GM12878 (cell line): ENCODE data around the gene OR2H2. TPM values are rescaled to one million over a fixed set of nuclear protein-coding genes. Genes with fewer than 3 reads are reported as not detected.
A peak's percentile ranks its signal among the peaks of the same experiment; 100 is the strongest.

Experiments used
- ATAC-seq: fragments of 200-7000 bp; cut with Tn5 transposase; 3 replicates; pipeline ENCODE4 v1.9.1; 2020; ENCODE audit warnings: mild to moderate bottlenecking, moderate library complexity
- BruUV-seq: library from RNA; stranded (reverse); fragments of 400-500 nt; replicated peaks from 2 replicates; lab custom pipeline; 2021; lab: Mats Ljungman, UMichigan
- CTCF ChIA-PET: fragments of 300-600 bp; sonication (Branson Sonifier 250); formaldehyde crosslinking; extraction: SDS; loops from one replicate; lab custom pipeline; 2021; ENCODE audit warnings: inconsistent platforms; lab: Yijun Ruan, JAX
- POLR2A ChIA-PET: fragments of 350-600 bp; formaldehyde crosslinking; extraction: SDS; loops from one replicate; lab custom pipeline; 2021; ENCODE audit warnings: inconsistent platforms; lab: Charles Lee
- RAD21 ChIA-PET: fragments of 300-600 bp; sonication (Branson Sonifier 250); formaldehyde crosslinking; loops from one replicate; lab custom pipeline; 2023; ENCODE audit warnings: antibody characterized with exemption; ENCODE audit not compliant: unreplicated experiment; lab: Charles Lee
- SMC1A ChIA-PET: fragments of 300-600 bp; sonication (Branson Sonifier 250); formaldehyde crosslinking; loops from one replicate; lab custom pipeline; 2023; ENCODE audit not compliant: unreplicated experiment, uncharacterized antibody; lab: Charles Lee
- DNase-seq: peaks from one replicate; pipeline ENCODE4 v3.0.0-alpha.2; 2011; ENCODE audit warnings: low read depth, low spot score
- FAIRE-seq: peaks from 3 replicates; lab custom pipeline; 2011; peaks lifted over from hg19 to GRCh38; lab: Jason Lieb, UNC
- H2AFZ ChIP-seq: 2 replicates; pipeline ENCODE4 v1.6.0; 2011; ENCODE audit warnings: low read depth, low read length, control low read depth; ENCODE audit not compliant: control insufficient read depth
- H3K27ac ChIP-seq: 2 replicates; pipeline ENCODE4 v1.5.1; 2011; ENCODE audit warnings: control low read depth; ENCODE audit not compliant: control insufficient read depth, insufficient read depth
- H3K27me3 ChIP-seq, 2 experiments: replicated peaks in 1 of 2; 2 replicates each; pipeline versions ENCODE4 v1.6.0 to v1.6.1; 2011; ENCODE audit warnings: low read length in 1 of 2; ENCODE audit not compliant: control insufficient read depth in 2 of 2, insufficient read depth in 2 of 2
- H3K36me3 ChIP-seq, 2 experiments: 2 replicates each; pipeline ENCODE4 v1.5.1; 2011; ENCODE audit warnings: low read length in 1 of 2; ENCODE audit not compliant: control insufficient read depth in 2 of 2, insufficient read depth in 2 of 2
- H3K4me1 ChIP-seq: 2 replicates; pipeline ENCODE4 v1.6.1; 2011; ENCODE audit warnings: mild to moderate bottlenecking, low read length, moderate library complexity, mixed read lengths; ENCODE audit not compliant: control insufficient read depth, insufficient read depth
- H3K4me2 ChIP-seq: 2 replicates; pipeline ENCODE4 v1.6.0; 2011; ENCODE audit warnings: control low read depth; ENCODE audit not compliant: control insufficient read depth, insufficient read depth
- H3K4me3 ChIP-seq: fragments of 200-600 bp; sonication (generic); 2 replicates; pipeline ENCODE4 v1.5.1; 2016
- H3K79me2 ChIP-seq: 2 replicates; pipeline ENCODE4 v1.6.0; 2011; ENCODE audit warnings: low read length; ENCODE audit not compliant: control insufficient read depth, insufficient read depth
- H3K9ac ChIP-seq: 2 replicates; pipeline ENCODE4 v1.8.0; 2011; ENCODE audit warnings: low read length, control low read depth, mixed read lengths; ENCODE audit not compliant: control insufficient read depth, insufficient read depth
- H3K9me3 ChIP-seq: replicated peaks from 3 replicates; pipeline ENCODE4 v1.5.1; 2011; ENCODE audit warnings: mild to moderate bottlenecking, low read length; ENCODE audit not compliant: control insufficient read depth, insufficient read depth
- H4K20me1 ChIP-seq: 2 replicates; pipeline ENCODE4 v1.6.0; 2011; ENCODE audit not compliant: control insufficient read depth, insufficient read depth
- CBX5 ChIP-seq: sonication (generic); IDR thresholded peaks from 2 replicates; pipeline ENCODE4 v1.6.1; 2016; ENCODE audit warnings: low read depth, moderate library complexity, mild to moderate bottlenecking, inconsistent platforms
- CTCF ChIP-seq, 3 experiments: IDR thresholded peaks in 2 of 3; conservative IDR thresholded peaks in 1 of 3; 2 replicates each; pipeline ENCODE4 v1.5.1; 2011; ENCODE audit warnings: low read depth in 3 of 3, low read length in 3 of 3, mild to moderate bottlenecking in 3 of 3, control low read depth in 2 of 3, moderate library complexity in 2 of 3, inconsistent platforms in 1 of 3, mixed read lengths in 1 of 3; ENCODE audit not compliant: control insufficient read depth in 2 of 3, insufficient read depth in 1 of 3; ENCODE audit errors: extremely low read depth in 1 of 3
- LARP7 ChIP-seq: fragments of 450-650 bp; IDR thresholded peaks from 2 replicates; pipeline ENCODE4 v1.6.1; 2017; ENCODE audit warnings: mild to moderate bottlenecking
- MEF2B ChIP-seq: fragments of 450-650 bp; IDR thresholded peaks from 2 replicates; pipeline ENCODE4 v1.6.1; 2018; ENCODE audit warnings: mild to moderate bottlenecking, moderate library complexity; ENCODE audit not compliant: partially characterized antibody, poor library complexity, severe bottlenecking
- NFIC ChIP-seq: IDR thresholded peaks from 2 replicates; pipeline ENCODE4 v1.6.1; 2012; ENCODE audit warnings: low read depth, mild to moderate bottlenecking, inconsistent platforms, low read length, moderate library complexity
- NR2C1 ChIP-seq: fragments of 450-650 bp; IDR thresholded peaks from 2 replicates; pipeline ENCODE4 v1.6.1; 2017; ENCODE audit warnings: antibody characterized with exemption, mild to moderate bottlenecking, moderate library complexity
- NR2F1 ChIP-seq: fragments of 450-650 bp; conservative IDR thresholded peaks from 2 replicates; pipeline ENCODE4 v1.6.1; 2017; ENCODE audit warnings: mild to moderate bottlenecking
- SKIL ChIP-seq: fragments of 450-650 bp; IDR thresholded peaks from 2 replicates; pipeline ENCODE4 v1.6.1; 2017; ENCODE audit warnings: mild to moderate bottlenecking, low read depth, inconsistent platforms; ENCODE audit not compliant: poor library complexity, severe bottlenecking
- YY1 ChIP-seq: IDR thresholded peaks from 2 replicates; pipeline ENCODE4 v1.6.1; 2011; ENCODE audit warnings: low read depth, mild to moderate bottlenecking, low read length
- ZNF24 ChIP-seq: fragments of 450-650 bp; IDR thresholded peaks from 2 replicates; pipeline ENCODE4 v1.6.1; 2017; ENCODE audit warnings: antibody characterized with exemption, mild to moderate bottlenecking
- WGBS: methylation state at CpG from one replicate; pipeline ENCODE4 v1.1.6; 2016; ENCODE audit warnings: low lambda C conversion rate; ENCODE audit not compliant: insufficient replicate concordance, insufficient coverage; ENCODE audit errors: missing lambda C conversion rate; 5-methylcytosine and 5-hydroxymethylcytosine counted together
- in situ Hi-C: fragments of 300-500 bp; cut with MboI; formaldehyde crosslinking; loops from 9 replicates; pipeline ENCODE4 v1.14.3; 2018; ENCODE audit warnings: mixed read lengths
- intact Hi-C: fragments of 100-400 bp; cut with micrococcal nuclease; formaldehyde crosslinking; loops from one replicate; pipeline ENCODE4 v1.14.2; 2022; ENCODE audit not compliant: unreplicated experiment
- polyA plus RNA-seq, 11 experiments: library from polyadenylated mRNA; depleted of rRNA in 4 of 11; unstranded in 6 of 11; stranded (reverse) in 5 of 11; fragments of >200 nt; fragmentation: Nextera tagmentation in 4 of 11; fragmentation: Illumina TruSeq in 1 of 11; extraction: Ambion mirVana in 4 of 11; extraction: Trizol in 1 of 11; gene quantifications; 1 replicate in 1 of 11; 2 replicates in 10 of 11; pipeline versions ENCODE4 v1.2.1 to v1.2.3, GENCODE V29; 2011 to 2016; ENCODE audit warnings: inconsistent platforms in 2 of 11, missing spikeins in 2 of 11, low read depth in 1 of 11
- total RNA-seq, 4 experiments: library from RNA; depleted of rRNA in 3 of 4; stranded (reverse); fragments of >200 nt in 3 of 4; fragmentation: Illumina TruSeq in 1 of 4; extraction: Trizol in 1 of 4; gene quantifications; 2 replicates each; pipeline versions ENCODE4 v1.2.1 to v1.2.3, GENCODE V29; 2013 to 2021
- TF ChIP-seq, protein P1 (sequence below): fragments of 450-650 bp; IDR thresholded peaks from 2 replicates; pipeline ENCODE4 v1.6.1; 2014; ENCODE audit warnings: mild to moderate bottlenecking

Gene OR2H2
- total and polyA plus RNA-seq, 10 of the 15 experiments (the other 5 are each of a cell fraction or from before 2014, with no cell fraction given): not detected

GRCh38 chr6:29617782-29618554 is 33.0 kb downstream of the OR2H2 start:
- in situ Hi-C loops (no loop called here), intact Hi-C loops (no loop called here)
- DNase-seq: no peak
- no peak overlapping the region for H3K4me2 ChIP-seq
- no peak overlapping the region for H3K4me3 ChIP-seq
- 70% methylated on average over 8 of the region's 8 CpGs for WGBS
- H2AFZ ChIP-seq: no peak overlapping the region
- H3K9ac ChIP-seq: no peak overlapping the region
- H3K36me3 ChIP-seq: no peaks in the 10 kb centered on the region; a peak in 1 of 4 replicates
- RAD21 ChIA-PET: no interaction called here
- POLR2A ChIA-PET: no interaction called here
- BruUV-seq: no TSS peak
- SMC1A ChIA-PET: no interaction called here
- H3K9me3 ChIP-seq: no peaks in the 10 kb centered on the region
- no peaks in the 10 kb centered on the region for H3K79me2 ChIP-seq
- H3K27ac ChIP-seq: no peak overlapping the region
- H3K27me3 ChIP-seq: no peaks in the 10 kb centered on the region
- peak; percentile 75 for ATAC-seq
- CTCF ChIA-PET: interaction anchor here (0.9 to 1.0 kb wide), 3 partner anchors 22 to 35 kb away, joined by 3 to 4 read pairs (median 3); no protein-coding TSS in a partner anchor
- no peak for TF ChIP-seq NFIC
- peak; percentile 26 to 43 (median 41); a peak in 3 of 6 replicates for TF ChIP-seq CTCF (IDR thresholded peaks at IDR 0.05 in 2 of 3, conservative IDR thresholded peaks at IDR 0.05 in 1 of 3; ENCODE audit: control insufficient read depth in 2 of 3, extremely low read depth in 1 of 3, insufficient read depth in 1 of 3, low read depth in 3 of 3, low read length in 3 of 3)
- FAIRE-seq: no peak
- H4K20me1 ChIP-seq: no peaks in the 10 kb centered on the region
- H3K4me1 ChIP-seq: no peaks in the 10 kb centered on the region

DNA sequence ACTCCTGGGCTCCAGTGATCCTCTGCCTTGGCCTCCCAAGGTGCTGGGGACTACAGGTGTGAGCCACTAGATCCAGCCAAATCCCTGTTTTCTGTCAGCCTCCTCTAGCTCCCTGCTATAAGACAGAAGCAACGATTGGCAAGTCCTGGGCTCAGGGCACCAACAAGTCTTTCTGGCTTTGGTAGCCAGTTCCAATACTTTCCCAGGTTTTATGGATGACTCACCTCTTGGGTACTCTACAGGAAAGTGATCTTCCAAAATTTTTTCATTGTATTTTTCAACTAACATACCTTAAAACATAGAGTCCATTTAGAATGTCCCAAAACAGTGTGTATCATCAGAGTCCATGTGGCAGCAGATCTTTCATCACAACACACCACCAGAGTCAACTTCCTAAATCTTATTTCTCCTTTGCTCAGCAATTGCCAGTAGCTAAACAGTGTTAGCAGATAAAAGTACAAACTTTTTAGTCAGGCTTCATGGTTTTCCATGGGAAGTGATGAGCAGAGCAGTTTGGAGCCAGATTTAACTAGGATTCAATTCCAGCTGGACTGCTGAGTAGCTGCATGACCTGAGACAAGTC is 34.7 kb downstream of the OR2H2 start:
- H3K4me3 ChIP-seq: no peak overlapping the region
- H4K20me1 ChIP-seq: no peaks in the 10 kb centered on the region
- in situ Hi-C loops: no loop called here
- ChIA-PET POLR2A (no interaction called here), CTCF (no interaction called here), SMC1A (no interaction called here), RAD21 (no interaction called here)
- no peaks in the 10 kb centered on the region for H3K79me2 ChIP-seq
- no peaks in the 10 kb centered on the region for H3K9me3 ChIP-seq
- DNase-seq (no peak), FAIRE-seq (no peak), ATAC-seq (no peak)
- no peaks in the 10 kb centered on the region for H3K4me1 ChIP-seq
- intact Hi-C loops: no loop called here
- no peak overlapping the region for H3K27ac ChIP-seq
- H3K27me3 ChIP-seq: no peaks in the 10 kb centered on the region
- no peak overlapping the region for H3K9ac ChIP-seq
- H2AFZ ChIP-seq: no peak overlapping the region
- no peaks in the 10 kb centered on the region; a peak in 1 of 4 replicates for H3K36me3 ChIP-seq
- WGBS: 77% methylated on average over 1 of the region's 1 CpG
- BruUV-seq: no TSS peak
- H3K4me2 ChIP-seq: no peak overlapping the region
- no peak for TF ChIP-seq MEF2B
- no peak for TF ChIP-seq NR2F1
- TF ChIP-seq SKIL: no peak
- no peak for TF ChIP-seq NR2C1
- no peak for TF ChIP-seq YY1
- TF ChIP-seq ZNF24: no peak
- TF ChIP-seq LARP7: no peak
- TF ChIP-seq, protein P1, sequence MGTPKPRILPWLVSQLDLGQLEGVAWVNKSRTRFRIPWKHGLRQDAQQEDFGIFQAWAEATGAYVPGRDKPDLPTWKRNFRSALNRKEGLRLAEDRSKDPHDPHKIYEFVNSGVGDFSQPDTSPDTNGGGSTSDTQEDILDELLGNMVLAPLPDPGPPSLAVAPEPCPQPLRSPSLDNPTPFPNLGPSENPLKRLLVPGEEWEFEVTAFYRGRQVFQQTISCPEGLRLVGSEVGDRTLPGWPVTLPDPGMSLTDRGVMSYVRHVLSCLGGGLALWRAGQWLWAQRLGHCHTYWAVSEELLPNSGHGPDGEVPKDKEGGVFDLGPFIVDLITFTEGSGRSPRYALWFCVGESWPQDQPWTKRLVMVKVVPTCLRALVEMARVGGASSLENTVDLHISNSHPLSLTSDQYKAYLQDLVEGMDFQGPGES: no peak
- no peak for TF ChIP-seq CBX5
